GM12892 (cell line): Measurements from ENCODE around the gene MAFB.

Experiments
- POLR2A ChIP-seq: IDR thresholded peaks from 2 replicates; pipeline ENCODE4 v1.6.1; 2011; ENCODE audit warnings: low read depth, low read length, control low read depth
- POLR2AphosphoS5 ChIP-seq: IDR thresholded peaks from 2 replicates; pipeline ENCODE4 v1.6.1; 2011; ENCODE audit warnings: low read depth, low read length, control low read depth
- TAF1 ChIP-seq: IDR thresholded peaks from 2 replicates; pipeline ENCODE4 v1.6.1; 2011; ENCODE audit warnings: low read depth, mild to moderate bottlenecking, control low read depth, low read length, borderline replicate concordance

GRCh38 chr20:40663991-40664880 lies 24.8 kb downstream of the MAFB start:
- no peak for TF ChIP-seq TAF1
- no peak for TF ChIP-seq POLR2A
- TF ChIP-seq POLR2AphosphoS5: no peak
